ENCODE results near the gene RPL18. TPM values are rescaled to one million over a fixed set of nuclear protein-coding genes. Genes with fewer than 3 reads are reported as not detected.

The RPL18 gene
- total RNA-seq, 2 donors from 2014 or later, result 2,402 to 3,112 TPM

DNA sequence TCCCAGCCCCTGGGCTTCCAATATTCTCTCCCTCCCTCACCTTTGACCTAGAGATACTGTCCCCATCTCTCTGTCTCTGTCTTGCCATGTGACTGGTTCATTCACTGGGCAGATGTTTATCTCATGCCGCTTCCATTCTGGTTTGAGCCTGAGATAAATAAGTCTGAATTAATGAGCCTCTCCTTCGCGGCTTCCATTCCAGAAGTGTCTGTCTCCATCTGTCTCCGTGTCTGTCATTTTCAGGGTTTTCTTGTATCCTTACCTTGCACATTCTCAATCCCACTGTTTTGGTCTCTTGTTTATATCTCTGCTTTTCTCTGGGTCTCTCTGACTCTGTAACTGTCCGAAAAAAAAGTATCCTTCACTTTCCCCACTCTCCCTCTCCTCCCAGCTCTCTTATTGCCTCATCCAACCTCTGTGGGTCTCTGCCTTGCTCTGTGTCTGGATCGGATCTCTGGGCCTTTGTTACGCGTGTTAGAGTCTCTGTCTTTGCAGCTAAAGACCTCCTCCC, 4.6 kb upstream of the RPL18 start:
- intact Hi-C loops (cut with DNase I), result no loop called here
- no peaks in the 10 kb centered on the region for H3K36me3 ChIP-seq (replicated peaks in 1 of 2; ENCODE audit: insufficient read depth in 1 of 2, low read depth in 2 of 2)
- peak overlapping the region; percentile 2 to 81 (median 78) for H3K27ac ChIP-seq
- WGBS, 2 donors, result 27 to 30% methylated on average over 8 of the region's 8 CpGs
- H3K27me3 ChIP-seq, result no peaks in the 10 kb centered on the region
- ATAC-seq (no peak), DNase-seq (no peak)
- H3K4me1 ChIP-seq, result peaks cover 26% of the 10 kb centered on the region
- TF ChIP-seq, protein P1, sequence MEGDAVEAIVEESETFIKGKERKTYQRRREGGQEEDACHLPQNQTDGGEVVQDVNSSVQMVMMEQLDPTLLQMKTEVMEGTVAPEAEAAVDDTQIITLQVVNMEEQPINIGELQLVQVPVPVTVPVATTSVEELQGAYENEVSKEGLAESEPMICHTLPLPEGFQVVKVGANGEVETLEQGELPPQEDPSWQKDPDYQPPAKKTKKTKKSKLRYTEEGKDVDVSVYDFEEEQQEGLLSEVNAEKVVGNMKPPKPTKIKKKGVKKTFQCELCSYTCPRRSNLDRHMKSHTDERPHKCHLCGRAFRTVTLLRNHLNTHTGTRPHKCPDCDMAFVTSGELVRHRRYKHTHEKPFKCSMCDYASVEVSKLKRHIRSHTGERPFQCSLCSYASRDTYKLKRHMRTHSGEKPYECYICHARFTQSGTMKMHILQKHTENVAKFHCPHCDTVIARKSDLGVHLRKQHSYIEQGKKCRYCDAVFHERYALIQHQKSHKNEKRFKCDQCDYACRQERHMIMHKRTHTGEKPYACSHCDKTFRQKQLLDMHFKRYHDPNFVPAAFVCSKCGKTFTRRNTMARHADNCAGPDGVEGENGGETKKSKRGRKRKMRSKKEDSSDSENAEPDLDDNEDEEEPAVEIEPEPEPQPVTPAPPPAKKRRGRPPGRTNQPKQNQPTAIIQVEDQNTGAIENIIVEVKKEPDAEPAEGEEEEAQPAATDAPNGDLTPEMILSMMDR (IDR thresholded peaks at IDR 0.05), result no peak
- no peak for TF ChIP-seq POLR2A (IDR thresholded peaks at IDR 0.05)
- H3K9me3 ChIP-seq, result no peaks in the 10 kb centered on the region
- H3K4me3 ChIP-seq, result no peak overlapping the region

DNA sequence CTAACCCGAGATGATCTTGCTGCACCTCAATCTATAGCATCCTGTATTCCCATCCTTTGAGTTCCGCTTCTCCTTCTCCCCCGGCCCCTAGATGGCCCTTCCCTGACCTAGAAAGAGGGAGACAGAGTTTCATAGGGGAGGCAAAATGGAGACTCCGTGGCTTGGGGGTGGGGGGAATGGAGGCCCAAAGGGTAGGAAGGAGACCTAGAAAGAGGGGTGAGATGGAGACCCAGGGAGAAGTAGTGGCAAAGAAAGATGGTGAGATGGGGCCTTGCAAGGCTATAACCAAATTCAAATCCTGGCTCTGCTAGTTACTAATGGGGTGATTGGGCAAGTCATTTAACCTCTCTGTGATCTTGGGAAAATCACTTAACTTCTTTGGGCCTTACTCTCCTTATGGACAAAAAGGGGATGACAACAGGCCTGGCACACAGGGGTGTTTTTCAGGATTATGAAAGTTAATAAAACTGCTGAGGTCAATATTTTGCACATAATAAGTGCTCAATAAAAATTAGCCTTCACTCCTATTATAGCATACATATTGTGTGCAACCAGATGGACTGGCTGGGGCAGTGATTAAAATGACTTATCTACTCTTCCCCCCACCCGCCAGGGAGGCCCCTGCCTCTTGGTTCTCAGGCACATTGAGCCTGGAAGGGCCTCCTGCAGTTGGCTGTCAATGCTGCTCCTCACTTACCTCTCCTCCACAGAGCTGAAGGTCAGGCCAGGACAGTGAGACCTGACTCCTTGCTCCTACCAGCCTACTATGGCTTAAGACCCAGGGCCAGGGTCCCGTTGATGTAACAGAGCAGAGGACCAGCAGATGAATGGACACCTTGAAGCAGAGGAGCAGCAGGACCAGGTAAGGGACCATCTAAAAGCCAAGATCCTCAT, 961 bp upstream of the RPL18 start:
- Histone ChIP-seq H3K9me3 (no peaks in the 10 kb centered on the region), H3K27ac (peak overlapping the region; percentile 86 to 94 (median 88)), H3K4me1 (peaks cover 57% of the 10 kb centered on the region), H3K27me3 (no peaks in the 10 kb centered on the region), H3K36me3 (replicated peaks in 1 of 2; ENCODE audit: insufficient read depth in 1 of 2, low read depth in 2 of 2) (peaks cover 12 to 16% of the 10 kb centered on the region in 2 donors), H3K4me3 (peak overlapping the region in 1 of 2 donors; percentile 31)
- no peak for DNase-seq
- WGBS, 2 donors, result 28 to 30% methylated on average over 6 of the region's 6 CpGs
- intact Hi-C loops (cut with DNase I), result no loop called here
- TF ChIP-seq POLR2A (IDR thresholded peaks at IDR 0.05), result no peak
- TF ChIP-seq, protein P1 (IDR thresholded peaks at IDR 0.05), result no peak
- no peak for ATAC-seq

DNA sequence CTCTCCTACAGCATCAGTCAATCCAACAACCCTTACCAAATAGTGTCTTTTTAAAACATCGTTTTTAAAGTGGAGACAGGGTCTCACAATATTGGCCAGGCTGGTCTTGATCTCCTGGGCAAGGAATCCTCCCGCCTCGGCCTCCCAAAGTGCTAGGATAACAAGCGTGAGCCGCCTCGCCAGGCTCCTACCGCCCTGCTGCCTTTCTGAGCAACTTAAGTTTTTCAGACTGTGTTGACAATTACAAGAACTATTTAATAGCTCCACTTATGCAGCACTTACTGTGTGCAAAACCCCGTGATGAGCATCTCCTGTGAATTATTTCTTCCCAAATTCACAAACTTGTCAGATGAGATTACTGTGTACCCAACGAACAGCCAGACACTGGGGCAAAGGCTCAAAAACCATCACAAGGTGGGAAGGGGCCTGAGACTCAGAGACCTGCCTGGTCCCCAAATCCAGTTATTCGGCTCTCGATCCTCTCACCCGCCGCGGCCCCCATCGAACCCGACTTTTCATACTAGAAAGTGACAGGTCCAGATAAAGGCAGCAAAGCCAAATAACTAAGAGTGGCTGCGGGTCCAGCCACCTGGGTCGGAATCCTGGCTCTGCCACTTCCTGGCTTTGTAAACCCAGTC, 581 bp downstream of the RPL18 start:
- 1% methylated on average over 18 of the region's 18 CpGs for WGBS, 2 donors
- peak overlapping the region; percentile 86 to 94 (median 88) for H3K27ac ChIP-seq
- peaks cover 12 to 16% of the 10 kb centered on the region in 2 donors for H3K36me3 ChIP-seq (replicated peaks in 1 of 2; ENCODE audit: insufficient read depth in 1 of 2, low read depth in 2 of 2)
- peak overlapping the region; percentile 71 to 81 for H3K4me3 ChIP-seq
- TF ChIP-seq POLR2A (IDR thresholded peaks at IDR 0.05), result no peak
- TF ChIP-seq, protein P1 (IDR thresholded peaks at IDR 0.05), result no peak
- no peak for DNase-seq
- H3K9me3 ChIP-seq, result no peaks in the 10 kb centered on the region
- no peaks in the 10 kb centered on the region for H3K27me3 ChIP-seq
- intact Hi-C loops (cut with DNase I), result no loop called here
- no peak for ATAC-seq
- peaks cover 45% of the 10 kb centered on the region for H3K4me1 ChIP-seq

DNA sequence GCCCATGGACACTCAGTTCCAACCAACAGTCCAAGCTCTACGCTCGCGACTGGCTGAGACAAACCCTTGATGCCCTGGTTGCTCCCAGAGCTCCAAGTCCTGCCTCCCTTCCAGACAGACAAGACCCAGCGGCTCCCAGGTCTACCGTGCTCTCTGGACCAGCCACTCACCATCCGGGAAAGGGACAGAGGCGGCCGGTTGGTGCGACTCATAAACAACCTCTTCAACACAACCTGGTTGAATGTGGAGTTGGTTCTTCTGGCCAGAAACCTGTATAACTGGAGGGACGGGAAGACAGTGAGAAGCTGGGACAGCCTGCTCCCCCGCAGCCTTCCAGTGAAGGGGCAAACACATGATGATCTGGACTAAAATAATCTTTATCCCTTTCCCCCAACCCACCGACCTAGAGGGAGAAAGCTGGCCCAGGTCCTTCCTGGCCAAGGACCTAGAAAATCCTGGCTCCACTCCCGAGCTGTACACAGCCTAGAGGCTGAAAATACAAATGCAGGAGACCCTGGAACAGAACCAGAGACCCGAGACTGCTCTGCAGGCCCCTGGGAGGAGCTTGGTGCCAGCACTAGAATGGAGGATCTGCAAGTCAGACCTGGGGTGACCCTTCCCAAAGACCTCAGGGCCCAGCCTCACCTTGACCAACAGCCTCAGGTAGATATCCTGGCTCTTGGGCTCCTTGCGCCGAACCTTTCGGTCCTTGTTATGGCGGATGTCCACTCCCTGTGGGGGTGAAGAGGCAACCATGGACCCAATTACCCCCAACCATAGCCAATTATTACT, 1.6 kb downstream of the RPL18 start:
- Histone ChIP-seq H3K27me3 (no peaks in the 10 kb centered on the region), H3K4me1 (peaks cover 37% of the 10 kb centered on the region), H3K4me3 (no peak overlapping the region), H3K36me3 (replicated peaks in 1 of 2; ENCODE audit: insufficient read depth in 1 of 2, low read depth in 2 of 2) (peaks cover 12 to 16% of the 10 kb centered on the region in 2 donors), H3K9me3 (no peaks in the 10 kb centered on the region), H3K27ac (peak overlapping the region in 2 of 4 donors; percentile 5 to 94)
- intact Hi-C loops (cut with DNase I), result no loop called here
- TF ChIP-seq, protein P1 (IDR thresholded peaks at IDR 0.05), result no peak
- TF ChIP-seq POLR2A (IDR thresholded peaks at IDR 0.05), result no peak
- ATAC-seq (no peak), DNase-seq (peak in 1 of 4 donors; percentile 41)
- WGBS, 2 donors, result 42 to 52% methylated on average over 6 to 18 of the region's 18 CpGs

Measured in body of pancreas (tissue), 4 donors.